Hematopoietic multipotent progenitor cell treated with erythropoietin and hydrocortisone succinate and interleukin-3 and kit ligand, for 8 days (in vitro differentiated cells): Measurements from ENCODE around the gene GNGT2.

Experiments used
- DNase-seq: peaks from one replicate; pipeline ENCODE4 v3.0.0-alpha.2; 2015

GNGT2 gene

GRCh38 chr17:49165143-49165542, 45.2 kb downstream of the GNGT2 start:
- DNase-seq = no peak

- no peak for DNase-seq
These were observed 47.5 kb downstream of the GNGT2 start for GRCh38 chr17:49162866-49163265.

GRCh38 chr17:49157784-49158183, 52.6 kb downstream of the GNGT2 start:
- peak; percentile 47 for DNase-seq

- DNase-seq = no peak
These were observed 54.1 kb downstream of the GNGT2 start for GRCh38 chr17:49156256-49156655.
